Activated CD4-positive, alpha-beta T cell treated with anti-CD3 and anti-CD28 coated beads, Interleukin-2, Interleukin-6, amounts not matched to agents 100 ng/mL and 50 ng/mL, durations not matched to agents 16 hours and 8 hours (primary cell): ENCODE results near the gene CHCT1.
"Not testable (repeated sequence)": the region's sequence is repeated elsewhere in the genome, so short reads cannot be mapped to it uniquely, and the experiment has no call there.

Experiments used
- DNase-seq: peaks from one replicate; pipeline ENCODE4 v3.0.0-alpha.2; 2020

The CHCT1 gene

DNA sequence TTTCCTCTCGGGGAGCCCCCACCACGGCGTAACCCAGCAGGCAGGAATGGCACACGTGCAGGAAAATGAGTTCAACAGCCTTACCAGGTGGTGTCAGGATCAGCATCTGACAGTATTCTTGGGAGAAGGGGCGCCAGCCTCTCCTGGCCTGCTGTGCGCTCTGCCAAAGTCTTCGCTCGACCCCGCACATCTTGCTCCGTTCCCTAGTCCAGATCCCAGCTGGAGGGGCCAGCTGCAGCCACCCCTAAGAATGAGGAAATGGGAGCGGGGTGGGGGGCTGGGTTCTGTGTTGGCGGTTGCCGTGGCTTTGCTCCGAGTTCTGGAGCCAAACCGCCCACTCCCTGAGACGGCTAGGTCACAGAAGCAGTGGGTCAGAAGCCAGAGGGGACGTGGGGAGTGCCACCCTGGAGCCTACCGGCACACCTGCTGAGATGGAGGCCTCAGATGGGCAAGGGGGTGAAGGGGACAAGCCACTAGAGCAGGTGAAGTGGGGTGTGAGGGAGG is at the start of gene CHCT1:
Gene CHCT1, plus strand, starts transcription at position 328 of the 504 bp plus-strand sequence. Its CDS starts 104 bp downstream, at position 432.
- no peak for DNase-seq

DNA sequence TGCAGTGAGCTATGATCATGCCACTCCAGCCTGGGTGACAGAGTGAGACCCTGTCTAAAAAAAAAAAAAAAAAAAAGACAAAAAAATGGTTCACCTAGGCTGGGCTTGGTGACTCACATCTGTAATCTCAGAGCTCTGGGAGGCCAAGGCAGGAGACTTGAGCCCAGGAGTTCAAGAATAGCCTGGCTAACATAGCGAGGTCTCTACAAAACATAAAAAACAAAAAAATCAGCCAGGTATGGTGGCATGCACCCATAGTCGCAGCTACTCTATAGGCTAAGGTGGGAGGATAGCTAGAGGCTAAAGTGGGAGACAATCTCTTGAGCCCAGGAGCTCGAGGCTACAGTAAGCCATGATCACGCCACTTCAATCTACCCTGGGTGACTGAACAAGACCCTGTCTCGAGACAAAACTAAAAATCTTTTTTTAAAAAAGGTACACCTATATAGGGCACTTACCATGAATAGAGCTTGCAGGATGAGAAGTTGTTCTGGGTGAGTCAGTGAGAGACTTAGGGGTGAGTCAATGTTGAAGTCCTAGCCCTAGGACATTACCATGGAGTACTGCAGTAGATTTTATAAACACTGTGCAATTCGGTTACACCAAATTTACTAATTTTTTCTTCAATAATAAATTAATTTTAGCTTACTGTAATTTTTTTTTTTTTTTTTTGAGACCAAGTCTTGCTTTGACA is 49.4 kb upstream of the CHCT1 start:
- DNase-seq, result peak; percentile 36

DNA sequence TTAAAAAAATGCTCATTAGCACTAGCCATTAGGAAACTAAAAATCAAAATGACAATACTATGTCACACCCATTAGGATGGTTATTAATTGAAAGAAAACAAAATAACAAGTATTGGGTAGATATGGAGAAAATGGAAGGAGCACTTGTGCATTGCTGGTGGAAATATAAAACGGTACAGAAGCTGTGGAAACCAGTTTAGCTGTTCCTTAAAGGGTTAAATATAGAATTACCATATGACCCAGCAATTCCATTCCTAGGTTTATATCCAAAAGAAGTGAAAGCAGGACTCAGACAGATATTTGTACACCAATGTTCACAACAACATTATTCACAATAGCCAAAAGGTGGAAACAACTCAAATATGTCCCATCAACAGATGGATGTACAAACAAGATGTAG is 44.1 kb upstream of the CHCT1 start:
- DNase-seq, result not testable (repeated sequence)

DNA sequence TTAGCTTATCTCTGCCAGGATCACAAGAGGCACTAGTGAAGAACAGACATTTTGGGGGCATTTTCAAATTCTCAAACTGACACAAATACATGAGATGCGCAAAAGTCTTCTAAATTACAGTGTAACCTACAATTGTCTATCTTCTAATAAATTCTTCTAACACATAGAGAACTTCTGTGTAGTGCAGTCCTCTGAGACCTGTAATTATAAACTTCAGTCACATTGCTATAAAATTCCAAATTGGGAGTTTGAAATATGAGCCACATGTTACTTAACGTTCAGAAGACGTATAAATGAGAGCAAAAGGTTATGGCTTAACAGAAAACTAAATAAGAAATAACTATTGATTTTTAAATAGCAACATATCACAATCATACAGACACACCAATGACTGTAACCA is 42.8 kb upstream of the CHCT1 start:
- not testable (repeated sequence) for DNase-seq

DNA sequence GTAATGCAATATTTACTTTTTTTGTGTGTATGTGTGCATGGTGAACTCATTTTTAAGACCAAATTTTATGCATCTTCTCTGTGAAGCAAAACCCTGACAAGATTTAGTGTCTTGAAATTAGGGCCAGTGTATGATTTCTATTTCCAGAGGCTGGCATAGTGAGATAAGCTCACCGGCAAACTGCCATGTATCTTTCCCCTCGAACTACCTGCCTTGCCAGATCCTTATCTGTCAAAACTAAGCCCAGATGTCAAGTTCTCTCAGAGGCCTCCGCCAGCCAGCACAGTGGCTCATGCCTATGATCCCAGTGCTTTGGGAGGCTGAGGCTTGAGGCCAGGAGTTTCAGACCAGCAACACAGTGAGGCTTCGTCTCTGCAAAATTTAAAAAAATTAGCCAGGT is 40.3 kb upstream of the CHCT1 start:
- no peak for DNase-seq

DNA sequence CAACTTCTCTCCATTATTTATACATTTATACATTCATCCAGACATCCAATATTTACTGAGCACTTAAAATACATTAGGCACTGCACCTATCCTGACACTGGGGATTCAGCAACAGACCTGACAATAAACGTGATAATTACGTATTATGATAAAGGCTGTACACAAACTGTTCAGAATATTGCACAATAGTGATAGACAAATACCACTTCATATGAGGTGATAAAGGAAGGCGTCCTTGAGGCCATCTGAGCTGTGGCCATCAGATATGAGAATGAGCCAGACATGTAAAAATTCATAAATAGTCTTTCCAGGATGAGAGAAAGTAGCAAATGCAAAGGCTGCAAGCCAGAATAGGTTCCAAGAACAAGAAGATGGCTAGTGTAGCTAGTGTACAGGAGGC is 38.9 kb upstream of the CHCT1 start:
- DNase-seq, result no peak

DNA sequence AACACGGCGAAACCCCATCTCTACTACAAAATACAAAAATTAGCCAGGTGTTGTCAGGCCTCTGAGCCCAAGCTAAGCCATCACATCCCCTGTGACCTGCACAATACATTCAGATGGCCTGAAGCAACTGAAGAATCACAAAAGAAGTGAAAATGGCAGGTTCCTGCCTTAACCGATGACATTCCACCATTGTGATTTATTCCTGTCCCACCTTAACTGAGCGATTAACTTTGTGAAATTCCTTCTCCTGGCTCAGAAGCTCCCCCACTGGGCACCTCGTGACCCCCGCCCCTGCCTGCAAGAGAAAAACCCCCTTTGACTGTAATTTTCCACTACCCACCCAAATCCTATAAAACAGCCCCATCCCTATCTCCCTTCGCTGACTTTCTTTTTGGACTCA is 37.4 kb upstream of the CHCT1 start:
- not testable (repeated sequence) for DNase-seq

DNA sequence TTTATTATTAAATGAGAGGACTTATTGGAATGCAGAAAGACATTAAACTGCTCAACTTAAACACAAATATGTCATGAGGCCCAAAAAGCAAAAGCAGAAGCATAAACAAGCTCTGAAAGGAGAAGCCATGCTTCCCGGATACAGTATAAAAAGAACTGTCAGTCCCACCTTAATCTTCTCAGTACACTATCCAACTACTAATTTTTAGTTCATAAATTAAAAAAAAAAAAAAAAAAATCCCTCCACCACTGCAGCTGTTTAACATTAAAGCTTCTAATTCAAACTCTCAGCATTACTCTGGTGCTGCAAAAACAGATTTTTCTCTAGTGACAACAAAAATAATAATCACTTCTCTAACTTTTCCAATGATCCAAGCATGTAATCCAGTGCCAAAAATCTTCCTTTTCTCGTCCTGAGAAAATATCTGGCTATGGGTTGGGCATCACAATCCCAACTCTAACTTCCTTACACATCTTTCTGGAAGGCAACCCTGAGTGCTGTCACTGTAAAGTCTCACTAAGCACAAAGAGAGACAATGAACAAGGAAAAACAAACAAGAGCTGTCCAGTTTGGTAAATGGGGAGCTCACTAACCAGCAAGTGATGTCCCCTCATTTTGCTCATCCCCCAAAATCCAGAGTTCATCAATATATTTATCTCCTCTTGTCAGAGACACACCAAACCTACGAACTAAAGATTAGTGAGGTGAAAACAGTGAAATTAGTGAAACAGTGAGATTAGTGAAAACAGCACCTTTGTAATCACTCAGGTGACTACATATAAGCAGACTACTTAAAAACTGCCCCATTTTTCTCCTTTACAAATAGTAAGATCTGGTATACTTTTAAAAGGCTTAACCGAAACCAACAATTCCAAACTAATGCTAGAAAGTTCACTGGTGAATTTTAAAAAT is 35.9 kb upstream of the CHCT1 start:
- no peak for DNase-seq

DNA sequence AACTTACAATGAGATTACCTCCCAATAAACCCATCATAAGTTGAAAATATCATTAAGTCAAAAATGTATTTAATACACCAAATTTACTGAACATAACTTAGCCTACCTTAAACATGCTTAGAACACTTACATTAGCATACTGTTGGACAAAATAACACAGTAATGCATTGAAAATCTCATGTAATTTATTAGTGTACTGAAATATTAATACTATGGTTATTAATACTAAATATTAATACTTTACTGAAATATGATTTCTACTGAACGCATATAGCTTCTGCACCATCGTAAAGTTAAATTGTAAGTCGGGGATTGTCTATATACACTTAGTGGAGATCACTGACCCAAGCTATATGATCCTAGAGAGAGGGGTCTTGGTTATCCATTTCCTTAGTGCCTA is 34.6 kb upstream of the CHCT1 start:
- no peak for DNase-seq

DNA sequence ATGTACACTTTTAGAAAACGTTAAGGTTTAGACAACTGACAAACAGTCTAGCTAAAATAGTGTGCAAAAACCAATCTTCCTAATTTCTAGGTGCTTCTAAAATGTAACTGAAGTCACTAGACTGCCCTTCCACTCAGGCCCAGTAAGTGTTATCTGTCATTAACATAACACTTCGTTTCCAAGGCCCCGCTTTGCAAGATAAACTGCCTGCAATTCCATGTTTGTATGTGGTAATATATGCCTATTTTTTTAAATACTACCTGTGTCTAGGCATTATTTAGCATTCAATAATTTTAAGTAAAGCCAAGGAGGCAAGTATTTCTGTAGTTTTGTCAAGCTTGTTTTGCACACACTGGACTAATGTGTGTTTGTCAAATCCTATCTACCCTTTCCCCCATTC is 33.5 kb upstream of the CHCT1 start:
- no peak for DNase-seq

DNA sequence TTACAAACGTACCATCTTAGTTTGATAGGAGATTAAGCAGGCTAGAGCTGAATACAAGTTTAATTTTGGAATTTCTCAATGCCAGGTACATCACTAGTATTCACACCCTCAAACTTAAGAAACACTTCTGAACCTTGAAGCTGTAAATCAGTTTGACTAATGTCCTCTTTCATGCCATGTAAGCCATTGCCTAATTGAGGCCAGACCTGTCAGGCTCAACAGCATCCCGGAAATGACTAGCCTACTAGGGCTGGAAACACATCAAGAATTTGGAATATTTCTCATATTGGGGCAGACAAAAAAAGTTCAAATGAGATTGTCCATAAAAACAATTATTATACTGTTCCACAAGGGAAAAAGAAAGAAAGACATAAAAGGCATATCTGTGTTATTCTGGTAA is 32.1 kb upstream of the CHCT1 start:
- DNase-seq, result peak; percentile 18

DNA sequence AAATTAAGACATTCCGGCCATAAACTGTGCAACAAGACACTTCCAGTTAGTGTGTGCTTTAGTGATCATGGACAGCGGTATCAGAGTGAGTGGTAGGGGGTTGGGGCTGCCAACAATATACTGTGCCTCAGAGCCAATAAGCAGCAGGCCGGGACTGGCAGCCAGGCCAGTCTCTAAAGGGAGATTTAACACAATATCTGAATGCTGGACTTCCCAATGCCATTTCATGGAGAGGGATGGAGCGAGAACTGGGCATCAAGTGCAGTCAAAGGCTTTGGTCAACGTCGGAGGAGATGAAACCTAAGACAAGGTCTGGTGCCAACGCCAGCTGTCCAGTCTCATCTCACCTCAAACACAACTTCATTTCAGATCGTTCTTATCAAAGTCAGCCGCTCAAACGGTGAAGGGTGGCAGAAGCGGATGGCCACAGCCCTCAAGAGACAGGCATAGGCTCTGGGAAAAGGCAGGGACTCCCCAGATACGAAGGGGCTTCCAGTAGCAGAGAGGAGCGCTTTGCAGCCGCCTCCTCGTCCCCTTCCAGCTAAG is 31.3 kb upstream of the CHCT1 start:
- DNase-seq, result peak; percentile 32

DNA sequence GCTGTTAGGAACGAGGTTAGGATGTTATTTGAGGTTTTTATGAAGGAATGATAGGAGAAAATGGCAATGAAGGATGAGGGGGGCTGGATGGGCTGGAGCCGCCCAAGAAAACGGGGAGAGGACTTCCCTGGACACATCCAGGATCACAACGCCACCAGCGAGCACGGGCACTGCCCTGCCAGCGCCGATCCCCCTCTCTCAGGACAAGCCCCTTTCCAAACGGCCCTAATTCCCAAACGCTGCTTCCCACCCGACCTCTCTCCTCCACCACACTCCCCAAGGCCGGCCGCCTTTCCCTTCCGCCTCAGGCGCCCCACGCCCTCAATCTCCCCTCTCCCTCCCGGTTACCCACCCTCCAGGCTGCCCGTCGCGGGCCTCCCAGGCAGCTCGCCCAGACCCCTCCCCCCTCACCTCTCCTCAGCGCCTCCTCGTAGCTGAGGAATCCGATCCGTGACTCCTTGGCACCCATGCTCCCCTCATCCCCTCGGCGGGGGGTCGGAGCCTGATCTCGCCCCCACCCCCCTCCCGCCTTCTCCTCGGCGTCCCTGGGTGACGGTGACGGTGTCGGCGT is 30.7 kb upstream of the CHCT1 start:
- no peak for DNase-seq

DNA sequence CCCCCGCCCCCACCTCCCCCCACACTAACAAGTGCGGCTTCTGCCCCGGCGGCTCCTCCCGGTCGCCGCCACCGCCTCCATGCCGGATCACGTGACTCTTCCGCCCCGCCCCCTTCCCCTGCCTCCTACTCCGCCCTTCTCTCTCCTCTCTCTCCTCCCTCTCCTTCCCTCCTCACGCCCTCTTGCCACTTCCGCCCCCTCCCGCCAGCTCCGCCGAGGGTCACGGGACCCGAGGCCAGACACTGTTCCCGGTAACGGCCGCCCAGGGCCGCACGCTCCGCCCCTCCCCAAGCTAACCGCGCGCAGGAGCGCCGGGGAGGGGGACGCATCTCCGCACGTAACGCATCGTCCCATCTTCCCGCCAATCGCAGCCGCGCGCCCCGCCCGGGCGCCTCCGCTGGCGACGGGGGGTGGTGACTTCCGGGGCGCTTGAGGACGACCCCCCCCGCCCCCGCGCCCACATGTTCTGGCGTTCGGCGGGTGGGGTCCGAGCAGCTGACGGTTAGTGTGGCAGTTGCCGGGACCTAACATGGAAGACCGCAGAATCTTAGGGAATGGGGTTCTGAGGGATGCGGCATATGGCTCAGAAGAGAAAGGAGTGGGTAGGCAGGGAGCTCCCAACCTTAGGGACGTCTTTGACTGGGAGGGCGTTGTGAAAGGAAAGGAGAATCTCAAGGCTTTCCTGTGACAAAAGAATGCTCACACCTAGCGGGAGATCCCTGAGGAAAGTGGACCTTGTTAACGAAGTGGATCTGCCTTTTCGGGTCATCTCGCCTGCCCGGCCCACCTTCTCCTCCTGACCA is 30.0 kb upstream of the CHCT1 start, which contains the start of gene USP32:
Gene USP32, minus strand, starts transcription at position 92 of the 803 bp plus-strand sequence. CDS start 194 bp downstream, outside the sequence.
- DNase-seq, result peak; percentile 100

DNA sequence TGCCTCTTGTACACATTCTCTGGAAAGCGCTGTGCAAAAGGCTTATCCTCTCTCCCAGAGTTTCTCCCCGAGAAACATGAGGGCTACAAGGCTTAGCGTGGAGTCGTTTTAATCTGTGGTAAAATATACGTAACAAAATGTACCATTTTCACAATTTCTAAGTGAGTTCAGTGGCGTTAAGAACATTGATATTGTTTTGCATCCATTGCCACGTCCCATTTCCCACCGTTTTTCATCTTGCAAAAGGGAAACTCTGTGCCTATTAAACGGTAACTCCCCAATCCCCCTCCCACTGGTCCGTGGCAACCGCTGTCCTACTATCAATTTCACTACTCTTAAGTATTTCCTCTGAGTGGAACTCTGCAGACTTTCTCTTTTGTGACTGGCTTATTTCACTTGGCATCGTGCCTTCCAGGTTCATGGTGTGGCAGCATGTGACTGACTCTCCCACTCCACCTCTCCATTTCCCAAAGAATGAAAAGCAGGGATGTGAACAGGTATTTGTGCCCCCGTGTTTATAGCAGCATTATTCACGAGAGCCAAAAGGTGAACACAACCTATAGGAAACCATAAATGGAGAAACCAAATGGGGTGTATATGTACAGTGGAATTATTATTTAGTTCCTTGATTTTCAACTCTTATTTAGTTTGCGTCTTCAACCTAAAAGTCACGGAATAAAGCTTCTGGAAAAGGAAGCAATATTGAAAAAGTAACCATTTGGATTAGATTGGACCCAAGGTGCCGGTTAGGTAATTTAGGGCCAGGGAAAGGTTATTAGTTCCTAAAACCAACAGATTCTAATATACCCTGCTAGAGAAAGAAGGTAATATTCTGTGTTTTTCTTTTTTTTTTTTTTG is 29.2 kb upstream of the CHCT1 start:
- peak; percentile 64 for DNase-seq

DNA sequence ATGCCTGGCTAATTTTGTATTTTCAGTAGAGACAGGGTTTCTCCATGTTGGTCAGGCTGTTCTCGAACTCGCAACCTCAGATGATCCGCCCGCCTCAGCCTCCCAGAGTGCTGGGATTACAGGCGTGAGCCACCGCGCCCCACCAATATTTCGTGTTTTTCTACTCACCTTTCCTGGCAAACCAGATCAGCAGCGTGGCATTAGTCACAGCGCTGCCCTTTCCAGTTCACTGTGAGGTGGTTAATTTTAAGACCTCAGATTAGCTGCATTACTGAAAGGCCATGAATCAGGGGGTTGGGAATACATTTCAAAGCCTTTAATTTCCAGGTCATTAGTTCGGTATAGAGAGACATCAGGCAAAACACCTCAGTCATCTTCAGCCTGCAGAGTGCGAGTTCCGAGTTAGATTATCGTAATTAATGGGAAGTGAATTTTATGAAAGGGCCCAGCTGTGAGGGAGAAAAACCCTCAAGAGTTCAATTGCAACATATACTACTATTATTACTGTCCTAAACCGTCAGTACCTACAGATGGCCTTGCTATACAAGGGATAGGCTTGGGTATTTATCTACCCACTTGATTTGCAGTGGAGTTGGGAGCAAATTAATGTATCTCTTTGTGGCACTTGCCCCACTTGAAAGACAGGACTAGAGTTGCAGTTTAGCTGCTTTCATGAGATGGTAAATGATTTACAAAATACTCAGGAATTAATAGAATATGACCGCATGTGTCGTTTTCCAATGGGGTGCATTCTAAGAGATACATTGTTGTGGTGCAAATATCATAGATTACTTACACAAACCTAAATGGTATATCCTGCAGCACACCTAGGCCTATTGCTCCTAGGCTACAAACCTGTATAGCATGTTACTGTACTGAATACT is 28.2 kb upstream of the CHCT1 start:
- no peak for DNase-seq

DNA sequence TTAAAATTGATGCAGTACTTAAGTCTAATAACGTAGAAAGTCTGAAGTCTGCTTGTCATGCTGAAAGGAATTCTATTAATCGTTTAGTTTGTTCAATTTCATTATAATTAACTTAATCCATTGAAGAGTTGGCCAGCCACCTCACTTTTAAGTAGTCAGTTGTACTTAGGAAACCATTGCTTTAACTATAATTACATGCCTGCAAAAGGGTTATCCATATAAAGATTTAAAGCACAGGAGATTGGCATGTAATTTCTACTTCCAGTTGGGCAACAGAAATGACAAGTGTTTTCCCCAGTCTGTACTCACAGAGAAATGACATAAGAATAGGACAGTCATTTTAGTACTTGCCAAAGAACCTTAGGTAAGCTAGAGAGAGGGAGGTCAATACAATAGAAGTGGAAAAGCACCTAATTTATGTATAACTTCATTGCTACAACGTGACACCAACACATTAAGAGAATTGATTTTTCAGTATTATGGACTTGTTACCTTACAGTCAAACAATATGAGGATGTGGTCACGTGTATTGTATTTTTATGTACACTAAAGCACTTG is 26.7 kb upstream of the CHCT1 start:
- DNase-seq, result peak; percentile 61

DNA sequence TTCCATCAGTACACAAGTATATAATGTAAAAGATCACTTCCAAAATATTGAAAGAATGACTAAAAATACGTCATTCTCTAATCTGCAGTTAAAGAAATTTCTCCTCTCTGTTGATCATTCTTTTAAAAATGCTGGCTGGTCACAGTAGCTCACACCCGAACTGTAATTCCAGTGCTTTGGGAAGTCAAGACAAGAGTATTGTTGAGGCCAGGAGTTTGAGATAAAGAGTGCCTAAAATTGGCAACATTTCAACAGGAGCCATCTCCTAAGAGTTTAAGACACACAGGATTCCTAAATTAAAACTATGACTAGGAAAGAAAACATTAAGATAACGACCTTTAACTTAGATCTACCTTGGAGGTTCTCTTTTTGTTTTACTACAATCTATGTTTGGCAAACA is 25.9 kb upstream of the CHCT1 start:
- no peak for DNase-seq

DNA sequence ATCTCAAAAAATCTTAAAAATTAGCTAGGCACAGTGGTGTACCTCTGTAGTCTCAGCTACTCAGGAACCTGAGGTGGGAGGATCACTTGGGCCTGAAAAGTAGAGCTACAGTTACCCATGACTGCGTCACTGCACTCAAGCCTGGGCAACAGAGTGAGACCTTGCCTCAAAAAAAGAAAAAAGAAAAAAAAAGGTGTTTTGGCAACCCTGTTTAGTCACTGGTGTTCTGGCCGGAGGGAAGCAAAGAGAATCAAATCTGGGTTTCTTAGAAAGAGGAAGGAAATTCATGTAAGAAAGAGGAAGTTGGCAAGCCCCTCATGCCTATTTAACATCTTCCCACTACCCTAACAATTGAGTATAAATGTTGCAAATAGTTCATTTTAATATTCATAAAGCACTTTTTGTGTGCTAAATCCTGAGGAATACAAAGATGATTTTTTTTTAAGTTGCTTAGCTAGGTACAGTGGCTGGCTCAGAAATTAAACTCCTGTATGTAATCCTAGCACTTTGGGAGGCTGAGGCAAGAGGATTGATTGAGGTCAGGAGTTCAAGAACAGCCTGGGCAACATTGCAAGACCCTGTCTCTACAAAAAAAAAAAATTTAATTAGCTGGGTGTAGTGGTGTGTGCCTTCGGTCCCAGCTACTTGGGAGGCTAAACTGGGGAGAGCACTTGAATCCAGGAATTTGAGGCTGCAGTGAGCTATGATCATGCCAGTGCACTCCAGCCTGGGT is 23.9 kb upstream of the CHCT1 start:
- DNase-seq, result no peak
